MM.1S (cell line): ENCODE data around the gene ANKLE1.

Source experiments
- EZH2 ChIP-seq: fragments of 300-600 bp; sonication (generic); optimal IDR thresholded peaks from 2 replicates; pipeline ENCODE3; 2017; ENCODE audit warnings: low read depth, mild to moderate bottlenecking, antibody characterized with exemption, low read length, mixed read lengths
- EZH2phosphoT487 ChIP-seq: fragments of 300-600 bp; sonication (generic); IDR thresholded peaks from 2 replicates; pipeline ENCODE4 v1.6.1; 2018; ENCODE audit warnings: antibody characterized with exemption, low read length
- TF ChIP-seq, protein P1 (sequence below): fragments of 300-600 bp; sonication (generic); IDR thresholded peaks from 2 replicates; pipeline ENCODE4 v1.5.1; 2016; ENCODE audit warnings: antibody characterized with exemption, low read length, mixed read lengths

DNA sequence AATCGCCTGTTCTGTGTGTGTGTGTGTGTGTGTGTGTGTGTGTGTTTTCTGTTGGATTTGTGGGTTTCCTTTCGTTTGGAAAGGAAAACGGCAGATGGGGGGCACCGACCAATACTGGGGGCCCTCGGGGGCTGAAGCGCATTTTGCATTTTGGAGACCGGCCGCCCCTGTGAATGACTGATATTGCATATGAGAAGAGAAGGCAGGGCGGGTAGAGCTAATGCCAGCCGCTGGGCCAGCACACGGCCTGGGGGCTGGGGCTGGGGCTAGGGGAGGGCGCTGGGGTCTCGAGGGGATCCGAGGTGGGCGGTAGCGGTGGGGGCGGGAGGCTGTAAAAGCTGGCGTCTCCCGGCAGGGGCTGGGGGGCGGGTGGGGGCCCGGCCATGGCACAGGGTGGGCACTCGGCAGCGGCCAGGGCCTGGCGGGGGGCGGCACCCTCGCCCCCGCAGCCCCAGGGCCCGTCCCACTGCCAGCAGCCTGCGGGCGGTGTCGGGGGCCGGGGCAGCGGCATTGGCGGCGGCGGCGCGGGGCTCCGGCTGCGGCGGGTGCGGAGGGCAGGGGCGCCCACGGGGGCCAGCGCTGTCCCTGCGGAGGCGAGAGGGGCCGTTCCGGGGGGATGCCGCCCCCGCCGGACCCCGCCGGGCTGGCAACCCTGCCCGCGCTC lies 41.7 kb downstream of the ANKLE1 start:
- TF ChIP-seq, protein P1, sequence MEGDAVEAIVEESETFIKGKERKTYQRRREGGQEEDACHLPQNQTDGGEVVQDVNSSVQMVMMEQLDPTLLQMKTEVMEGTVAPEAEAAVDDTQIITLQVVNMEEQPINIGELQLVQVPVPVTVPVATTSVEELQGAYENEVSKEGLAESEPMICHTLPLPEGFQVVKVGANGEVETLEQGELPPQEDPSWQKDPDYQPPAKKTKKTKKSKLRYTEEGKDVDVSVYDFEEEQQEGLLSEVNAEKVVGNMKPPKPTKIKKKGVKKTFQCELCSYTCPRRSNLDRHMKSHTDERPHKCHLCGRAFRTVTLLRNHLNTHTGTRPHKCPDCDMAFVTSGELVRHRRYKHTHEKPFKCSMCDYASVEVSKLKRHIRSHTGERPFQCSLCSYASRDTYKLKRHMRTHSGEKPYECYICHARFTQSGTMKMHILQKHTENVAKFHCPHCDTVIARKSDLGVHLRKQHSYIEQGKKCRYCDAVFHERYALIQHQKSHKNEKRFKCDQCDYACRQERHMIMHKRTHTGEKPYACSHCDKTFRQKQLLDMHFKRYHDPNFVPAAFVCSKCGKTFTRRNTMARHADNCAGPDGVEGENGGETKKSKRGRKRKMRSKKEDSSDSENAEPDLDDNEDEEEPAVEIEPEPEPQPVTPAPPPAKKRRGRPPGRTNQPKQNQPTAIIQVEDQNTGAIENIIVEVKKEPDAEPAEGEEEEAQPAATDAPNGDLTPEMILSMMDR: no peak
- no peak for TF ChIP-seq EZH2phosphoT487
- TF ChIP-seq EZH2: no peak
